Osteocyte (in vitro differentiated cells): ENCODE measurements around the gene ANO2. TPM values are rescaled to one million over a fixed set of nuclear protein-coding genes. Genes with fewer than 3 reads are reported as not detected.

Experiments used
- DNase-seq: peaks from one replicate; pipeline ENCODE4 v3.0.0; 2021; ENCODE audit warnings: mixed read lengths; ENCODE audit not compliant: unreplicated experiment; ENCODE audit errors: extremely low spot score
- H3K27ac Mint-ChIP-seq: one replicate; pipeline ENCODE4 v1.8.0; 2021; ENCODE audit warnings: mild to moderate bottlenecking, mixed read lengths; ENCODE audit not compliant: unreplicated experiment
- H3K27me3 Mint-ChIP-seq: one replicate; pipeline ENCODE4 v1.8.0; 2021; ENCODE audit warnings: mixed read lengths; ENCODE audit not compliant: unreplicated experiment
- H3K36me3 Mint-ChIP-seq: one replicate; pipeline ENCODE4 v1.8.0; 2021; ENCODE audit warnings: mixed read lengths; ENCODE audit not compliant: unreplicated experiment
- H3K4me1 Mint-ChIP-seq: one replicate; pipeline ENCODE4 v1.8.0; 2021; ENCODE audit warnings: mixed read lengths; ENCODE audit not compliant: unreplicated experiment
- H3K4me3 Mint-ChIP-seq: one replicate; pipeline ENCODE4 v1.8.0; 2021; ENCODE audit warnings: mild to moderate bottlenecking, moderate library complexity, mixed read lengths; ENCODE audit not compliant: unreplicated experiment
- H3K9me3 Mint-ChIP-seq: one replicate; pipeline ENCODE4 v1.8.0; 2021; ENCODE audit warnings: mixed read lengths; ENCODE audit not compliant: unreplicated experiment
- total RNA-seq: library from RNA; stranded (reverse); gene quantifications from 2 replicates; pipeline ENCODE4 v1.2.1, GENCODE V29; 2021
- TF ChIP-seq, protein P1 (sequence below): fragments of 200-600 bp; sonication (generic); IDR thresholded peaks from 2 replicates; pipeline ENCODE4 v1.5.0; 2021; ENCODE audit warnings: antibody characterized with exemption, mild to moderate bottlenecking, moderate library complexity

ANO2 gene
- total RNA-seq, 1 donor from 2014 or later = 0.59 TPM

DNA sequence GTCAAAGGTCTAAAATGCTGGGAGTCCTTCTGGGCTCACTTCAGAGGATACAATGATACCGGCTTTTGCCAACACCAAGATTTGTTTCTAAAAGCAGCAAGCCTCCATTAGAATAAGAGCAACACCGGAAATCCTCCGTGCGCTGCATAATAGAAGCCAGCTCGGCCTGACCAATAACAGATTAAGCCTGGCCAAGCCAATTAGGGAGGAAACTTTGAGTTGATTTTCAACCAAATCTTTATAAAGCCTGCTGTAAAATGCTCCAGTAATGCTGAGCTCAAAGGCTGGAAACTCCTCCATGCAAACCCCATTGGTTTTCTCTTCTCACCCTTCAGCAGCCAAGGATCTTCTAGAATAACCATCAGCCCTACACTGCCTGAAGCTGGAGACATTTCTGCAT, 363.0 kb downstream of the ANO2 start:
- TF ChIP-seq, protein P1, sequence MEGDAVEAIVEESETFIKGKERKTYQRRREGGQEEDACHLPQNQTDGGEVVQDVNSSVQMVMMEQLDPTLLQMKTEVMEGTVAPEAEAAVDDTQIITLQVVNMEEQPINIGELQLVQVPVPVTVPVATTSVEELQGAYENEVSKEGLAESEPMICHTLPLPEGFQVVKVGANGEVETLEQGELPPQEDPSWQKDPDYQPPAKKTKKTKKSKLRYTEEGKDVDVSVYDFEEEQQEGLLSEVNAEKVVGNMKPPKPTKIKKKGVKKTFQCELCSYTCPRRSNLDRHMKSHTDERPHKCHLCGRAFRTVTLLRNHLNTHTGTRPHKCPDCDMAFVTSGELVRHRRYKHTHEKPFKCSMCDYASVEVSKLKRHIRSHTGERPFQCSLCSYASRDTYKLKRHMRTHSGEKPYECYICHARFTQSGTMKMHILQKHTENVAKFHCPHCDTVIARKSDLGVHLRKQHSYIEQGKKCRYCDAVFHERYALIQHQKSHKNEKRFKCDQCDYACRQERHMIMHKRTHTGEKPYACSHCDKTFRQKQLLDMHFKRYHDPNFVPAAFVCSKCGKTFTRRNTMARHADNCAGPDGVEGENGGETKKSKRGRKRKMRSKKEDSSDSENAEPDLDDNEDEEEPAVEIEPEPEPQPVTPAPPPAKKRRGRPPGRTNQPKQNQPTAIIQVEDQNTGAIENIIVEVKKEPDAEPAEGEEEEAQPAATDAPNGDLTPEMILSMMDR = no peak
- DNase-seq = no peak
- Mint-ChIP-seq H3K4me1 (peaks cover 24% of the 10 kb centered on the region), H3K27me3 (no peaks in the 10 kb centered on the region), H3K27ac (no peak overlapping the region), H3K9me3 (peaks cover 5% of the 10 kb centered on the region), H3K36me3 (no peaks in the 10 kb centered on the region), H3K4me3 (no peak overlapping the region)

DNA sequence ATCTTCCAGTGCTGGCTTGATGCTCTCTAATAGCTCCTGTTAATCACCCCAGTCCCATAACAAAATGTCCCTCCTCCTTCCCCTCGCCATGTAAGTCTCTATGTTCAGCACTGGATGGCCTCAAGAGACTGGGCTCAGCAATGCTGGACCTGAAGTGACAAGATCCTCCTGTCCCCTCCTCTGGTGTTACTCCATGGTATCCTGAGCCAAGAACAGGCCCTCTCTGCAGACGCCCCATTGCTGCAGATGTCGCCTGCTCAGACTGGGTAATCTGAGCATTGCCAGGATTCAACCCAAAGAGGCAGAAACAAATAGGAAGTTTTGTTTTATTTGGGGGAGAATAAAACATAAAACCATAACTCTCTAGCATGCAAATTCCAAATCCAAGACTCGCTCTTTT, 363.4 kb downstream of the ANO2 start:
- TF ChIP-seq, protein P1 = no peak
- Mint-ChIP-seq H3K36me3 (no peaks in the 10 kb centered on the region), H3K4me3 (no peak overlapping the region), H3K4me1 (peaks cover 24% of the 10 kb centered on the region), H3K27ac (no peak overlapping the region), H3K9me3 (peaks cover 5% of the 10 kb centered on the region), H3K27me3 (no peaks in the 10 kb centered on the region)
- DNase-seq = no peak

DNA sequence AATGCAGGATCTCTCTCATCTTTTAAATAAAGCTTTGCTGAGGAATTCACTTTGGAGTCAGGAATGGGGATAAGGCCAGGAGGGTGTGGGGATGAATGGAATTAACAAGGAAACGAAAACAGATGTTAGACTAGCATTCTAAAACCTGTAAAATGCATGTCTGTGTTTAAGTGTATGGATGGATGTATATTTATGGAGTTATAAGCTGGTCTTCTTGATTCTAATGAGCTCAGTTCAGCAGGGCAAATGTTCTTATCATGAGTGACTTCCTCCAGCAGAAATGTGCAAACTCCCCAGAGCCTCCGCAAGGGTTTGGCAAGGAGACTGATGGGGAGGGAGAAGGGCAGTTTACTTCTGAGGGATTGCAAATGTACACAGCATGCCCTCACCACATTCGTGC, 364.0 kb downstream of the ANO2 start:
- H3K36me3 Mint-ChIP-seq = no peaks in the 10 kb centered on the region
- peaks cover 5% of the 10 kb centered on the region for H3K9me3 Mint-ChIP-seq
- H3K27me3 Mint-ChIP-seq = no peaks in the 10 kb centered on the region
- no peak overlapping the region for H3K4me3 Mint-ChIP-seq
- H3K27ac Mint-ChIP-seq = no peak overlapping the region
- DNase-seq = no peak
- TF ChIP-seq, protein P1 = no peak
- H3K4me1 Mint-ChIP-seq = peaks cover 18% of the 10 kb centered on the region

DNA sequence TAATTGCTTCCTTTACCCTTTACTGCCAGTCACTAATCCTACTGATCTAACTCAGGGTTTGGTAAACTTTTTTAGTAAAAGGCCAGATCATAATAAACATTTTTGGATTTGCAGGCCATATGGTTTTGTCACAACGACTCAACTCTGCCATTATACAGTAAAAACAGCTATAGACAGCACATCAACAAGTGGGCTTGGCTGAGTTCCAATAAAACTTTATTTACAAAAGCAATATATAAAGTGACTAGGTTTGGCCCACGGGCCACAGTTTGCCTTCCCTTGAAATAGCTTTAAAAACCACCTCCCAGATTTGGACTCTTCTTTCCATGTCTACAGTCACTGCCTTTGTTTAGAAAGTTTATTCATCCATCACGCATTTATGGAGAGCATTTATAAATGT, 366.3 kb downstream of the ANO2 start:
- Mint-ChIP-seq H3K36me3 (no peaks in the 10 kb centered on the region), H3K4me3 (no peak overlapping the region), H3K27ac (no peak overlapping the region), H3K4me1 (peaks cover 13% of the 10 kb centered on the region), H3K9me3 (peaks cover 5% of the 10 kb centered on the region), H3K27me3 (no peaks in the 10 kb centered on the region)
- TF ChIP-seq, protein P1 = no peak
- DNase-seq = no peak

DNA sequence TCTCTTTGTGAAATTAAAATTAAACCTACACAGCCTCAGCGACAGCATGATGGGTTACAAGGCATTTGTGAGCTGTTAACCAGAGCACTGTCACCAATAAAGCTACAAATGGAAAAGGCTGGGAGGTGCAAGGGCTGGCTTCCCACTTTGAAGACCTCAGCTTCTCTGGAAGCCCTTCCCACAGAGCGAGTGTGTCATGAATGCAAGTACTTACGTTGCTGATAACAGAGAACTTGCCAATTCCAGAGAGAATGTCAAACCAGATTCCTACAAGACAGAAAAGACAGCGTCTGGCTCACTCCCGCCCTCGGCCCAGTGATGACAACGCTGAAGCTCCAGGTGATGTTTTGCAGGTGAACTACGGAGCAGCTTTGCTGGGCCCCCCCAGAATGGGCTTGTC, 367.3 kb downstream of the ANO2 start:
- Mint-ChIP-seq H3K4me1 (peaks cover 10% of the 10 kb centered on the region), H3K27ac (no peak overlapping the region), H3K27me3 (no peaks in the 10 kb centered on the region), H3K4me3 (no peak overlapping the region), H3K36me3 (no peaks in the 10 kb centered on the region), H3K9me3 (peaks cover 2% of the 10 kb centered on the region)
- TF ChIP-seq, protein P1 = no peak
- DNase-seq = no peak
